ENCODE measurements around the gene ARHGAP40. TPM values are rescaled to one million over a fixed set of nuclear protein-coding genes. Genes with fewer than 3 reads are reported as not detected.

Gene ARHGAP40
- total and polyA plus RNA-seq, 5 donors, result not detected

GRCh38 chr20:38623061-38623460 lies 21.5 kb downstream of the ARHGAP40 start:
- WGBS, result 69% methylated on average over 4 of the region's 4 CpGs
- intact Hi-C loops (cut with DNase I), result no loop called here
- Histone ChIP-seq H3K4me1 (ENCODE audit: control insufficient read depth, insufficient read depth, low read length) (no peaks in the 10 kb centered on the region), H3K9me3 (ENCODE audit: control insufficient read depth, low read length) (peaks cover 2% of the 10 kb centered on the region), H3K27me3 (ENCODE audit: control insufficient read depth, insufficient read depth) (no peaks in the 10 kb centered on the region), H3K27ac (ENCODE audit: low read length) (no peak overlapping the region), H3K4me3 (ENCODE audit: low read length) (no peak overlapping the region)
- ATAC-seq (no peak), DNase-seq (no peak)

GRCh38 chr20:38624084-38624483 lies 22.5 kb downstream of the ARHGAP40 start:
- Histone ChIP-seq H3K4me1 (ENCODE audit: control insufficient read depth, insufficient read depth, low read length) (no peaks in the 10 kb centered on the region), H3K9me3 (ENCODE audit: control insufficient read depth, low read length) (peaks cover 2% of the 10 kb centered on the region), H3K4me3 (ENCODE audit: low read length) (no peak overlapping the region), H3K27ac (ENCODE audit: low read length) (no peak overlapping the region), H3K27me3 (ENCODE audit: control insufficient read depth, insufficient read depth) (no peaks in the 10 kb centered on the region)
- intact Hi-C loops (cut with DNase I), result no loop called here
- WGBS, result 78% methylated on average over 2 of the region's 2 CpGs
- ATAC-seq, result no peak
- no peak for DNase-seq

- Histone ChIP-seq H3K9me3 (ENCODE audit: control insufficient read depth, low read length) (peaks cover 2% of the 10 kb centered on the region), H3K27ac (ENCODE audit: low read length) (no peak overlapping the region), H3K4me3 (ENCODE audit: low read length) (no peak overlapping the region), H3K4me1 (ENCODE audit: control insufficient read depth, insufficient read depth, low read length) (no peaks in the 10 kb centered on the region), H3K27me3 (ENCODE audit: control insufficient read depth, insufficient read depth) (no peaks in the 10 kb centered on the region)
- ATAC-seq (no peak), DNase-seq (no peak)
- intact Hi-C loops (cut with DNase I), result no loop called here
Measured at GRCh38 chr20:38625896-38626295, 24.3 kb downstream of the ARHGAP40 start.

GRCh38 chr20:38626921-38627659 lies 25.5 kb downstream of the ARHGAP40 start:
- no peak for DNase-seq
- Histone ChIP-seq H3K4me1 (ENCODE audit: control insufficient read depth, insufficient read depth, low read length) (no peaks in the 10 kb centered on the region), H3K27ac (ENCODE audit: low read length) (no peak overlapping the region), H3K27me3 (ENCODE audit: control insufficient read depth, insufficient read depth) (no peaks in the 10 kb centered on the region), H3K4me3 (ENCODE audit: low read length) (no peak overlapping the region), H3K9me3 (ENCODE audit: control insufficient read depth, low read length) (peaks cover 2% of the 10 kb centered on the region)
- no peak for ATAC-seq
- 86% methylated on average over 10 of the region's 10 CpGs for WGBS
- intact Hi-C loops (cut with DNase I), result no loop called here

GRCh38 chr20:38628580-38629470 lies 27.2 kb downstream of the ARHGAP40 start:
- ATAC-seq (no peak), DNase-seq (no peak)
- H3K27me3 ChIP-seq (ENCODE audit: control insufficient read depth, insufficient read depth), result no peaks in the 10 kb centered on the region
- WGBS, result 83% methylated on average over 9 of the region's 9 CpGs
- intact Hi-C loops (cut with DNase I), result no loop called here
- no peak overlapping the region for H3K4me3 ChIP-seq (ENCODE audit: low read length)
- H3K9me3 ChIP-seq (ENCODE audit: control insufficient read depth, low read length), result peaks cover 2% of the 10 kb centered on the region
- H3K4me1 ChIP-seq (ENCODE audit: control insufficient read depth, insufficient read depth, low read length), result no peaks in the 10 kb centered on the region
- no peak overlapping the region for H3K27ac ChIP-seq (ENCODE audit: low read length)

- DNase-seq, result no peak
Measured at GRCh38 chr20:38629979-38630378, 28.4 kb downstream of the ARHGAP40 start.

GRCh38 chr20:38630727-38631126 lies 29.1 kb downstream of the ARHGAP40 start:
- DNase-seq (no peak), ATAC-seq (no peak)
- 78% methylated on average over 6 of the region's 6 CpGs for WGBS
- Histone ChIP-seq H3K27me3 (ENCODE audit: control insufficient read depth, insufficient read depth) (no peaks in the 10 kb centered on the region), H3K9me3 (ENCODE audit: control insufficient read depth, low read length) (no peaks in the 10 kb centered on the region), H3K27ac (ENCODE audit: low read length) (no peak overlapping the region), H3K4me1 (ENCODE audit: control insufficient read depth, insufficient read depth, low read length) (no peaks in the 10 kb centered on the region), H3K4me3 (ENCODE audit: low read length) (no peak overlapping the region)
- intact Hi-C loops (cut with DNase I), result no loop called here

More at GRCh38 chr20:38629979-38630378, 28.4 kb downstream of the ARHGAP40 start:
- H3K9me3 ChIP-seq (ENCODE audit: control insufficient read depth, low read length), result no peaks in the 10 kb centered on the region
- no peaks in the 10 kb centered on the region for H3K27me3 ChIP-seq (ENCODE audit: control insufficient read depth, insufficient read depth)
- WGBS, result 71% methylated on average over 1 of the region's 1 CpG
- intact Hi-C loops (cut with DNase I), result no loop called here
- no peak overlapping the region for H3K27ac ChIP-seq (ENCODE audit: low read length)
- no peak for ATAC-seq
- no peak overlapping the region for H3K4me3 ChIP-seq (ENCODE audit: low read length)
- H3K4me1 ChIP-seq (ENCODE audit: control insufficient read depth, insufficient read depth, low read length), result no peaks in the 10 kb centered on the region

GRCh38 chr20:38631155-38632022 lies 29.8 kb downstream of the ARHGAP40 start:
- 41% methylated on average over 5 of the region's 5 CpGs for WGBS
- Histone ChIP-seq H3K27me3 (ENCODE audit: control insufficient read depth, insufficient read depth) (no peaks in the 10 kb centered on the region), H3K9me3 (ENCODE audit: control insufficient read depth, low read length) (no peaks in the 10 kb centered on the region), H3K27ac (ENCODE audit: low read length) (no peak overlapping the region), H3K4me3 (ENCODE audit: low read length) (no peak overlapping the region), H3K4me1 (ENCODE audit: control insufficient read depth, insufficient read depth, low read length) (no peaks in the 10 kb centered on the region)
- DNase-seq, result no peak
- no peak for ATAC-seq
- intact Hi-C loops (cut with DNase I), result no loop called here

GRCh38 chr20:38633577-38634093 lies 32.0 kb downstream of the ARHGAP40 start:
- peak in 2 of 3 donors; percentile 39 to 65 for DNase-seq
- intact Hi-C loops (cut with DNase I), result no loop called here

GRCh38 chr20:38635721-38636288 lies 34.2 kb downstream of the ARHGAP40 start:
- intact Hi-C loops (cut with DNase I), result no loop called here
- Histone ChIP-seq H3K27ac (ENCODE audit: low read length) (no peak overlapping the region), H3K4me1 (ENCODE audit: control insufficient read depth, insufficient read depth, low read length) (no peaks in the 10 kb centered on the region), H3K9me3 (ENCODE audit: control insufficient read depth, low read length) (no peaks in the 10 kb centered on the region), H3K27me3 (ENCODE audit: control insufficient read depth, insufficient read depth) (no peaks in the 10 kb centered on the region), H3K4me3 (ENCODE audit: low read length) (no peak overlapping the region)
- no peak for DNase-seq
- no peak for ATAC-seq
- WGBS, result 50% methylated on average over 3 of the region's 3 CpGs

More at GRCh38 chr20:38633577-38634093, 32.0 kb downstream of the ARHGAP40 start:
- ATAC-seq, result peak; percentile 67 to 79
- Histone ChIP-seq H3K9me3 (ENCODE audit: control insufficient read depth, low read length) (no peaks in the 10 kb centered on the region), H3K4me1 (ENCODE audit: control insufficient read depth, insufficient read depth, low read length) (no peaks in the 10 kb centered on the region), H3K4me3 (ENCODE audit: low read length) (no peak overlapping the region), H3K27me3 (ENCODE audit: control insufficient read depth, insufficient read depth) (no peaks in the 10 kb centered on the region), H3K27ac (ENCODE audit: low read length) (no peak overlapping the region)
- WGBS, result 38% methylated on average over 13 of the region's 13 CpGs

All from right cardiac atrium (tissue), 5 donors.